K562 (cell line): ENCODE results near the gene SYNGR4. TPM values are rescaled to one million over a fixed set of nuclear protein-coding genes. Genes with fewer than 3 reads are reported as not detected.
A peak's percentile ranks its signal among the peaks of the same experiment; 100 is the strongest.

Source experiments
- NONO ChIP-seq, 2 experiments: fragments of 200-400 bp in 1 of 2; fragments of 450-650 bp in 1 of 2; formaldehyde crosslinking in 1 of 2; IDR thresholded peaks; 2 replicates each; pipeline ENCODE4 v1.6.1; 2017; ENCODE audit warnings: low read depth in 2 of 2, mild to moderate bottlenecking in 2 of 2, moderate library complexity in 2 of 2, low read length in 1 of 2
- POLR2G ChIP-seq: fragments of 200-400 bp; formaldehyde crosslinking; IDR thresholded peaks from 2 replicates; pipeline ENCODE4 v1.6.1; 2017; ENCODE audit warnings: low read depth, mild to moderate bottlenecking, antibody characterized with exemption, low read length, moderate library complexity
- ZC3H11A ChIP-seq: IDR thresholded peaks from 2 replicates; pipeline ENCODE4 v1.6.1; 2012; ENCODE audit warnings: low read depth, low read length, improper control_type of control experiment
- polyA plus RNA-seq, 8 experiments: library from polyadenylated mRNA; depleted of rRNA in 4 of 8; stranded (reverse) in 5 of 8; unstranded in 3 of 8; fragments of >200 nt; fragmentation: Nextera tagmentation in 2 of 8; fragmentation: Illumina TruSeq in 1 of 8; extraction: Ambion mirVana in 2 of 8; extraction: Trizol in 1 of 8; gene quantifications; 2 replicates each; pipeline versions ENCODE4 v1.2.1 to v1.2.3, GENCODE V29; 2011 to 2014; ENCODE audit warnings: inconsistent platforms in 1 of 8, missing spikeins in 1 of 8
- total RNA-seq, 7 experiments: library from RNA; depleted of rRNA in 6 of 7; stranded (reverse); fragments of >200 nt in 6 of 7; fragmentation: Illumina TruSeq in 2 of 7; extraction: Trizol in 2 of 7; gene quantifications; 2 replicates each; pipeline versions ENCODE4 v1.2.1 to v1.2.3, GENCODE V29; 2011 to 2021; ENCODE audit warnings: low replicate concordance in 1 of 7
- TF ChIP-seq, protein P1 (sequence below), 2 experiments: fragments of 450-650 bp; IDR thresholded peaks; 2 replicates each; pipeline ENCODE4 v1.6.1; 2016; ENCODE audit warnings: mild to moderate bottlenecking in 2 of 2, borderline replicate concordance in 1 of 2, low read depth in 1 of 2, moderate library complexity in 1 of 2

SYNGR4 gene
- total and polyA plus RNA-seq, 9 of the 15 experiments (the other 6 are each of a cell fraction or from before 2014, with no cell fraction given): 0.07 to 0.14 TPM; not detected in 7

DNA sequence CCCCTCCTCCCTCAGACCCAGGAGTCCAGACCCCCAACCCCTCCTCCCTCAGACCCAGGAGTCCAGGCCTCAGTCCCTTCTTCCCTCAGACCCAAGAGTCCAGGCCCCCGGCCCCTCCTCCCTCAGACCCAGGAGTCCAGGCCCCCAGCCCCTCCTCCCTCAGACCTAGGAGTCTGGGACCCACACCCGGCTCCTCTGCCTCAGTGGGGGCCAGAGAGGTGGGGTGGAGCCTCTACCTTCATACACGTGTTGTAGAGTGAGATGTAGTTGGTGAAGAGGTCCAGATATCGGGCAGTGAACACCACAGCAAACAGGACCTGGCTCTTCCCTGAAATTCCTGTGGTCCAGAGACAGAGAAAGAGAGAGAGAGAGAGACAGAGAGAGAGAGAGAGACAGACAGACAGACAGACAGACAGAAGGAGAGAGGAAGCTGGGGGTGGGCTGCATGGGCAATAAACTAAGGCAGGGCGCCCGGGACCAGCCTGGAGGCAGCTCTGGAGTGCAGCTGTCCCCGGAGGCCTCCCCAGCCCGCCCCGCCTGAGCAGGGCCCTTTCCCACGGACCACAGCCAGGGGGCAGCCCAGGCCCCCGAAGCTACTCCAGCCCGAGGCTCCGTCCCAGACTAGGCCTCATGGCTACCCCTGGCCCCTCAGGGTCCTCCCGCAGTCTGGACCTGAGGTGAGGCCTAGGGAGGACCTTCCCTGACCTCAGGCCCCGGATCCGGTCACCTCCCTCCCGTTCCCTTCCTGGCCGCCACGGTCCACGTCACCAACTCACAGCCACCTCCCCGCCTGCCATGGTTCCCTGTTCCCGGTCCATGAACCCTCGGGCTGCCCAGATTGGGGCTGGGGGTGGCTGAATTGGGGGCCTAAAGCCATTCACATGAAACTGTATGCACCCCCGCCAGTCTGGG is 26.3 kb downstream of the SYNGR4 start (continued):
- TF ChIP-seq, protein P1, sequence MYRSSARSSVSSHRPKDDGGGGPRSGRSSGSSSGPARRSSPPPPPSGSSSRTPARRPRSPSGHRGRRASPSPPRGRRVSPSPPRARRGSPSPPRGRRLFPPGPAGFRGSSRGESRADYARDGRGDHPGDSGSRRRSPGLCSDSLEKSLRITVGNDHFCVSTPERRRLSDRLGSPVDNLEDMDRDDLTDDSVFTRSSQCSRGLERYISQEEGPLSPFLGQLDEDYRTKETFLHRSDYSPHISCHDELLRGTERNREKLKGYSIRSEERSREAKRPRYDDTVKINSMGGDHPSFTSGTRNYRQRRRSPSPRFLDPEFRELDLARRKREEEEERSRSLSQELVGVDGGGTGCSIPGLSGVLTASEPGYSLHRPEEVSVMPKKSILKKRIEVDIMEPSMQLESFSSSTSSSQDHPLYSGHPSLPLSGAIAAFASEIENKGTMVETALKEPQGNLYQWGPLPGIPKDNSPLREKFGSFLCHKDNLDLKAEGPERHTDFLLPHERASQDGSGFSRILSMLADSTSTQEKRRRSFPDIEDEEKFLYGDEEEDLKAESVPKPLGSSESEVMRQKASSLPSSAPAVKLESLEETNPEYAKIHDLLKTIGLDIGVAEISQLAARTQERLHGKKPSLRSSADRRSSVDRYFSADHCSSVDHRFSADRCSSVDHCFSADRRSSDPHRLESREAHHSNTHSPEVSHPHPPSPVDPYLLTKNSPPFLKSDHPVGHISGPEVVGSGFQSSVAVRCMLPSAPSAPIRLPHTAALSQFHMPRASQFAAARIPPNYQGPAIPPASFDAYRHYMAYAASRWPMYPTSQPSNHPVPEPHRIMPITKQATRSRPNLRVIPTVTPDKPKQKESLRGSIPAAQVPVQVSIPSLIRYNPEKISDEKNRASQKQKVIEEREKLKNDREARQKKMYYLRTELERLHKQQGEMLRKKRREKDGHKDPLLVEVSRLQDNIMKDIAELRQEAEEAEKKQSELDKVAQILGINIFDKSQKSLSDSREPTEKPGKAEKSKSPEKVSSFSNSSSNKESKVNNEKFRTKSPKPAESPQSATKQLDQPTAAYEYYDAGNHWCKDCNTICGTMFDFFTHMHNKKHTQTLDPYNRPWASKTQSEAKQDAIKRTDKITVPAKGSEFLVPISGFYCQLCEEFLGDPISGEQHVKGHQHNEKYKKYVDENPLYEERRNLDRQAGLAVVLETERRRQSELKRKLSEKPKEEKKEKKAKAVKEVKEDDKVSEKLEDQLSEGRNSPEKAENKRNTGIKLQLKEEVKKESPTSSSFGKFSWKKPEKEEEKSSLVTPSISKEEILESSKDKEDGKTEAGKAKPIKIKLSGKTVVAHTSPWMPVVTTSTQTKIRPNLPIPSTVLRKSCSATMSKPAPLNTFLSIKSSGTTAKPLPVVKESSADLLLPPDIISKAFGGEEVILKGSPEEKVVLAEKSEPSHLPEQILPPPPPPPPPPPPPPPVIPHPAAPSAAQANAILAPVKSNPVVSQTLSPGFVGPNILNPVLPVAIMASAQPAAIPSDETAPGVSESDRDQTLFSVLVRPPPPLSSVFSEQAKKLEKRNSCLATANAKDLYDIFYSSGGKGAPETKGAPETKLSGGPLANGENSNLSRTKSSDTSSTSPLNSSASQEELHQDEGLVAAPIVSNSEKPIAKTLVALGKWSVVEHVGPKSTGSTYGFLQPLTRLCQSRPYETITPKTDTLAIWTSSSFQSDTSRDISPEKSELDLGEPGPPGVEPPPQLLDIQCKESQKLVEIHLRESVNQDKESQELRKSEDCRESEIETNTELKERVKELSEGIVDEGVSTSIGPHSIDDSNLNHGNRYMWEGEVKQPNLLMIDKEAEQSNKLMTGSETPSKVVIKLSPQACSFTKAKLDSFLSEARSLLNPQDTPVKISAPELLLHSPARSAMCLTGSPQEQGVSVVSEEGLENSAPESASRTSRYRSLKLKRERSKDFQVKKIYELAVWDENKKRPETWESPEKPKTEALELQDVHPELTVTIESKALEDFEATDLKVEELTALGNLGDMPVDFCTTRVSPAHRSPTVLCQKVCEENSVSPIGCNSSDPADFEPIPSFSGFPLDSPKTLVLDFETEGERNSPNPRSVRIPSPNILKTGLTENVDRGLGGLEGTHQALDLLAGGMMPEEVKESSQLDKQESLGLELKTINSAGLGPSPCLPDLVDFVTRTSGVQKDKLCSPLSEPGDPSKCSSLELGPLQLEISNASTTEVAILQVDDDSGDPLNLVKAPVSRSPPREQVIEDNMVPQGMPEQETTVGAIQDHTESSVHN (IDR thresholded peaks at IDR 0.05; ENCODE audit: borderline replicate concordance in 1 of 2, low read depth in 1 of 2): peak in 1 of 2 experiments; percentile 44; a peak in 1 of 4 replicates
- TF ChIP-seq ZC3H11A (0 out of 2 replicates have a peak, but pooled peaks have one; percentile 7), POLR2G (peak; percentile 75), NONO (IDR thresholded peaks at IDR 0.05; ENCODE audit: low read depth in 2 of 2, low read length in 1 of 2) (0 out of 4 replicates have a peak, but pooled peaks of 1 of the 2 experiments have one; percentile 48)
- TF ChIP-seq, all 486 proteins: peak for 122
